Activated CD8-positive, alpha-beta memory T cell treated with anti-CD3 and anti-CD28 coated beads, Interleukin-2, amount 50 U/mL, for 24 hours (primary cell): Measurements from ENCODE around the gene SH3PXD2A.
"Not testable (repeated sequence)": the region's sequence is repeated elsewhere in the genome, so short reads cannot be mapped to it uniquely, and the experiment has no call there.

Source experiments
- DNase-seq: peaks from one replicate; pipeline ENCODE4 v3.0.0-alpha.2; 2020; ENCODE audit errors: extremely low read depth

The SH3PXD2A gene

GRCh38 chr10:103646304-103646703 is 209.1 kb downstream of the SH3PXD2A start:
- no peak for DNase-seq

GRCh38 chr10:103645141-103646054 is 210.0 kb downstream of the SH3PXD2A start:
- DNase-seq = no peak

GRCh38 chr10:103643381-103643780 is 212.0 kb downstream of the SH3PXD2A start:
- DNase-seq = no peak

- DNase-seq = no peak
Measured at GRCh38 chr10:103641326-103641725, 214.1 kb downstream of the SH3PXD2A start.

- DNase-seq = no peak
Measured at GRCh38 chr10:103640436-103641181, 214.8 kb downstream of the SH3PXD2A start.

- no peak for DNase-seq
Measured at GRCh38 chr10:103638948-103639347, 216.4 kb downstream of the SH3PXD2A start.

GRCh38 chr10:103637927-103638557 is 217.3 kb downstream of the SH3PXD2A start:
- no peak for DNase-seq

GRCh38 chr10:103637011-103637410 is 218.4 kb downstream of the SH3PXD2A start:
- no peak for DNase-seq

- no peak for DNase-seq
Measured at GRCh38 chr10:103636492-103636891, 218.9 kb downstream of the SH3PXD2A start.

- DNase-seq = no peak
Measured at GRCh38 chr10:103635580-103635979, 219.8 kb downstream of the SH3PXD2A start.

GRCh38 chr10:103633846-103634245 is 221.5 kb downstream of the SH3PXD2A start:
- DNase-seq = no peak

- not testable (repeated sequence) for DNase-seq
Measured at GRCh38 chr10:103632871-103633270, 222.5 kb downstream of the SH3PXD2A start.

- no peak for DNase-seq
Measured at GRCh38 chr10:103632247-103632642, 223.1 kb downstream of the SH3PXD2A start.

GRCh38 chr10:103630156-103630555 is 225.2 kb downstream of the SH3PXD2A start:
- no peak for DNase-seq

- DNase-seq = no peak
Measured at GRCh38 chr10:103629581-103629980, 225.8 kb downstream of the SH3PXD2A start.

GRCh38 chr10:103627893-103628292 is 227.5 kb downstream of the SH3PXD2A start:
- no peak for DNase-seq

GRCh38 chr10:103627111-103627892 is 228.1 kb downstream of the SH3PXD2A start:
- DNase-seq = no peak

- no peak for DNase-seq
Measured at GRCh38 chr10:103626178-103626577, 229.2 kb downstream of the SH3PXD2A start.

- no peak for DNase-seq
Measured at GRCh38 chr10:103622935-103623574, 232.3 kb downstream of the SH3PXD2A start.

- no peak for DNase-seq
Measured at GRCh38 chr10:103622286-103622685, 233.1 kb downstream of the SH3PXD2A start.

GRCh38 chr10:103621783-103622125 is 233.6 kb downstream of the SH3PXD2A start:
- DNase-seq = no peak
